OCI-LY1 (cell line): ENCODE results near the gene AICDA.

Experiments
- H2AFZ ChIP-seq: fragments of 200-600 bp; sonication (generic), shearing (Covaris generic); 2 replicates; pipeline ENCODE4 v1.6.0; 2014; ENCODE audit warnings: antibody characterized with exemption, mild to moderate bottlenecking, low read length
- H3F3A ChIP-seq: fragments of 200-600 bp; sonication (generic), shearing (Covaris generic); 2 replicates; pipeline ENCODE4 v1.6.0; 2014; ENCODE audit warnings: mild to moderate bottlenecking, antibody characterized with exemption, low read length, moderate library complexity; ENCODE audit not compliant: insufficient read depth
- H3K27ac ChIP-seq: fragments of 200-600 bp; sonication (generic); 2 replicates; pipeline ENCODE4 v1.5.1; 2014; ENCODE audit warnings: low read length, mixed run types, mild to moderate bottlenecking, low read depth; ENCODE audit not compliant: poor library complexity, severe bottlenecking
- H3K27me3 ChIP-seq: fragments of 200-600 bp; sonication (generic); 2 replicates; pipeline ENCODE4 v1.6.0; 2014; ENCODE audit warnings: antibody characterized with exemption, mild to moderate bottlenecking, low read length, moderate library complexity; ENCODE audit not compliant: insufficient read depth
- H3K36me3 ChIP-seq: fragments of 200-600 bp; sonication (generic); 2 replicates; pipeline ENCODE4 v1.6.1; 2014; ENCODE audit warnings: mild to moderate bottlenecking, antibody characterized with exemption, low read length, moderate library complexity, mixed read lengths; ENCODE audit not compliant: insufficient read depth
- H3K4me1 ChIP-seq: fragments of 200-600 bp; sonication (generic); 2 replicates; pipeline ENCODE4 v1.5.1; 2014; ENCODE audit warnings: mild to moderate bottlenecking, low read length, moderate library complexity; ENCODE audit not compliant: insufficient read depth, severe bottlenecking
- H3K4me2 ChIP-seq: fragments of 200-600 bp; sonication (generic), shearing (Covaris generic); 2 replicates; pipeline ENCODE4 v1.6.1; 2014; ENCODE audit warnings: low read length
- H3K4me3 ChIP-seq: fragments of 200-600 bp; sonication (generic); 2 replicates; pipeline ENCODE4 v1.5.1; 2014; ENCODE audit warnings: low read length, low read depth, mild to moderate bottlenecking, mixed read lengths; ENCODE audit not compliant: poor library complexity, severe bottlenecking
- H3K79me2 ChIP-seq: fragments of 200-600 bp; shearing (Covaris generic); 2 replicates; pipeline ENCODE4 v1.6.1; 2016; ENCODE audit warnings: mixed run types, low read length, mixed read lengths; ENCODE audit not compliant: insufficient read depth
- H3K9ac ChIP-seq: fragments of 200-600 bp; sonication (generic), shearing (Covaris generic); 2 replicates; pipeline ENCODE4 v1.6.1; 2014; ENCODE audit warnings: mild to moderate bottlenecking, low read length, mixed read lengths
- H3K9me2 ChIP-seq: fragments of 200-600 bp; sonication (generic), shearing (Covaris generic); 2 replicates; pipeline ENCODE4 v1.6.1; 2014; ENCODE audit warnings: low read depth, mild to moderate bottlenecking, low read length, mixed read lengths
- H3K9me3 ChIP-seq: fragments of 200-600 bp; shearing (Covaris generic); 2 replicates; pipeline ENCODE4 v1.6.1; 2014; ENCODE audit warnings: low read length, mixed read lengths
- H4K20me1 ChIP-seq: fragments of 200-600 bp; sonication (generic), shearing (Covaris generic); 2 replicates; pipeline ENCODE4 v1.6.0; 2016; ENCODE audit warnings: mild to moderate bottlenecking, low read length; ENCODE audit not compliant: insufficient read depth
- CTCF ChIP-seq: fragments of 200-600 bp; sonication (generic), shearing (Covaris generic); IDR thresholded peaks from 2 replicates; pipeline ENCODE4 v1.5.1; 2017; ENCODE audit warnings: mild to moderate bottlenecking, antibody characterized with exemption, low read length, moderate library complexity, mixed read lengths
- EZH2 ChIP-seq: fragments of 200-600 bp; sonication (generic), shearing (Covaris generic); IDR thresholded peaks from 2 replicates; pipeline ENCODE4 v1.8.0; 2017; ENCODE audit warnings: borderline replicate concordance, mixed run types, mild to moderate bottlenecking, antibody characterized with exemption, low read length, moderate library complexity, mixed read lengths

Gene AICDA

GRCh38 chr12:8606890-8607289, 5.8 kb downstream of the AICDA start:
- Histone ChIP-seq H3K9me2 (no peaks in the 10 kb centered on the region), H3K79me2 (peaks cover 19% of the 10 kb centered on the region), H3K9ac (0 out of 2 replicates have a peak overlapping the region, but pooled peaks have one; percentile 5), H3K4me1 (peaks cover 58% of the 10 kb centered on the region), H3K4me2 (no peak overlapping the region), H3F3A (peaks cover 5% of the 10 kb centered on the region; the same call in 1 of the 2 replicates), H4K20me1 (no peaks in the 10 kb centered on the region), H3K36me3 (peaks cover 47% of the 10 kb centered on the region), H3K27ac (peak overlapping the region; percentile 60), H3K4me3 (no peak overlapping the region), H3K27me3 (no peaks in the 10 kb centered on the region), H3K9me3 (no peaks in the 10 kb centered on the region), H2AFZ (no peak overlapping the region)
- TF ChIP-seq EZH2 (no peak), CTCF (no peak)

- Histone ChIP-seq H3K9me3 (no peaks in the 10 kb centered on the region), H3F3A (peaks cover 5% of the 10 kb centered on the region; the same call in 1 of the 2 replicates), H3K79me2 (peaks cover 6% of the 10 kb centered on the region; the same call in 1 of the 2 replicates), H4K20me1 (no peaks in the 10 kb centered on the region), H3K9me2 (no peaks in the 10 kb centered on the region), H3K9ac (no peak overlapping the region), H3K36me3 (peaks cover 47% of the 10 kb centered on the region), H3K4me3 (no peak overlapping the region), H3K27me3 (no peaks in the 10 kb centered on the region), H3K4me2 (no peak overlapping the region), H3K27ac (no peak overlapping the region), H3K4me1 (peaks cover 43% of the 10 kb centered on the region), H2AFZ (no peak overlapping the region)
- TF ChIP-seq CTCF (no peak), EZH2 (no peak)
Measured at GRCh38 chr12:8605057-8605456, 7.6 kb downstream of the AICDA start.

GRCh38 chr12:8603856-8604255, 8.8 kb downstream of the AICDA start:
- Histone ChIP-seq H3K27me3 (no peaks in the 10 kb centered on the region), H3K27ac (peak overlapping the region; percentile 51), H3K4me2 (no peak overlapping the region), H3K4me3 (no peak overlapping the region), H3K36me3 (peaks cover 47% of the 10 kb centered on the region), H3K79me2 (no peaks in the 10 kb centered on the region; the same call in 1 of the 2 replicates), H3K9ac (no peak overlapping the region), H3K9me2 (no peaks in the 10 kb centered on the region), H3K4me1 (peaks cover 43% of the 10 kb centered on the region), H3F3A (peaks cover 5% of the 10 kb centered on the region; the same call in 1 of the 2 replicates), H4K20me1 (no peaks in the 10 kb centered on the region), H2AFZ (no peak overlapping the region), H3K9me3 (no peaks in the 10 kb centered on the region)
- TF ChIP-seq EZH2: no peak
- TF ChIP-seq CTCF: peak; percentile 37; the same call in 1 of the 2 replicates
